ENCODE results near the gene MRAP. TPM values are rescaled to one million over a fixed set of nuclear protein-coding genes. Genes with fewer than 3 reads are reported as not detected.

Gene MRAP
- total RNA-seq, 1 experiment from 2014 or later, result not detected

- no peak overlapping the region for H3K4me2 ChIP-seq (ENCODE audit: low read length)
- no peak for ATAC-seq
- POLR2A ChIA-PET, result no interaction called here
These were observed 50.8 kb downstream of the MRAP start for GRCh38 chr21:32349333-32349944.

More at GRCh38 chr21:32349333-32349944, 50.8 kb downstream of the MRAP start:
- H3K9ac ChIP-seq (ENCODE audit: low read length), result no peak overlapping the region
- DNase-seq (ENCODE audit: low read depth, low spot score), result no peak
- BruUV-seq (replicated peaks), result no TSS peak
- H3K27ac ChIP-seq (ENCODE audit: low read depth, low read length), result no peak overlapping the region
- peaks cover 40% of the 10 kb centered on the region; the same call in 1 of the 2 replicates for H3K79me2 ChIP-seq (ENCODE audit: insufficient read depth, low read length)
- H4K20me1 ChIP-seq (ENCODE audit: insufficient read depth), result no peaks in the 10 kb centered on the region
- ChIA-PET CTCF (no interaction called here), RAD21 (ENCODE audit: low non-redundant PET in 1 of 2, low total read pairs in 2 of 2, uncharacterized antibody in 2 of 2, unreplicated experiment in 2 of 2) (no interaction called here)
- peaks cover 69 to 83% of the 10 kb centered on the region in 2 experiments for H3K36me3 ChIP-seq (ENCODE audit: control insufficient read depth in 1 of 2, insufficient read depth in 2 of 2, low read length in 2 of 2)
- no peak for TF ChIP-seq YY1 (IDR thresholded peaks at IDR 0.05; ENCODE audit: extremely low read depth, insufficient replicate concordance, low read depth, low read length)
- TF ChIP-seq FOSL1 (IDR thresholded peaks at IDR 0.05; ENCODE audit: low read depth), result no peak
- TF ChIP-seq JUND (IDR thresholded peaks at IDR 0.05), result no peak
- TF ChIP-seq POLR2AphosphoS5 (IDR thresholded peaks at IDR 0.05; ENCODE audit: low read depth, low read length), result no peak
- TF ChIP-seq CEBPB (IDR thresholded peaks at IDR 0.05; ENCODE audit: low read depth), result no peak
- TF ChIP-seq REST (IDR thresholded peaks at IDR 0.05; ENCODE audit: low read depth), result no peak
- TF ChIP-seq ZBTB33 (IDR thresholded peaks at IDR 0.05; ENCODE audit: extremely low read depth, insufficient replicate concordance, low read length), result no peak
- TF ChIP-seq MAX (IDR thresholded peaks at IDR 0.05), result no peak
- TF ChIP-seq EZH2phosphoT487 (IDR thresholded peaks at IDR 0.05; ENCODE audit: borderline replicate concordance), result no peak
- H3K4me1 ChIP-seq (ENCODE audit: control insufficient read depth in 1 of 2, insufficient read depth in 2 of 2, low read length in 2 of 2), result no peaks in the 10 kb centered on the region
- intact Hi-C loops (cut with micrococcal nuclease), result no loop called here
- no peaks in the 10 kb centered on the region for H3K9me2 ChIP-seq (ENCODE audit: insufficient read depth)
- H2AFZ ChIP-seq (ENCODE audit: low read depth, low read length, poor library complexity, severe bottlenecking), result no peak overlapping the region
- peaks cover 4 to 10% of the 10 kb centered on the region in 2 experiments; a peak in 1 of 4 replicates for H3K9me3 ChIP-seq (ENCODE audit: control insufficient read depth in 1 of 2, insufficient read depth in 1 of 2, low read depth in 1 of 2, low read length in 2 of 2)
- H3K4me3 ChIP-seq (replicated peaks in 1 of 2; ENCODE audit: low read depth in 1 of 2, low read length in 2 of 2), result no peak overlapping the region
- no peaks in the 10 kb centered on the region for H3K27me3 ChIP-seq (ENCODE audit: insufficient read depth, low read length)

Data from HCT116 (cell line).